H9 (cell line): ENCODE data around the gene VPS45. TPM values are rescaled to one million over a fixed set of nuclear protein-coding genes. Genes with fewer than 3 reads are reported as not detected.
A peak's percentile ranks its signal among the peaks of the same experiment; 100 is the strongest.

Experiments
- DNase-seq: peaks from one replicate; pipeline ENCODE4 v3.0.0-alpha.2; 2017
- H2AFZ ChIP-seq: one replicate; pipeline ENCODE4 v1.6.1; 2013; ENCODE audit warnings: mild to moderate bottlenecking, low read length, control low read depth, moderate library complexity
- H2AK5ac ChIP-seq: 2 replicates; pipeline ENCODE4 v1.6.1; 2013; ENCODE audit warnings: low read length, control low read depth, mixed read lengths; ENCODE audit not compliant: insufficient read length
- H2BK120ac ChIP-seq: one replicate; pipeline ENCODE4 v1.6.1; 2013; ENCODE audit warnings: low read depth, mild to moderate bottlenecking, low read length, control low read depth, inconsistent platforms; ENCODE audit not compliant: poor library complexity, severe bottlenecking
- H2BK12ac ChIP-seq: 2 replicates; pipeline ENCODE4 v1.6.1; 2013; ENCODE audit warnings: low read length, control low read depth, mixed read lengths, low read depth; ENCODE audit not compliant: insufficient read length
- H2BK15ac ChIP-seq: 2 replicates; pipeline ENCODE4 v1.6.1; 2013; ENCODE audit warnings: low read depth, low read length, control low read depth
- H2BK20ac ChIP-seq: one replicate; pipeline ENCODE4 v1.6.1; 2013; ENCODE audit warnings: low read depth, mild to moderate bottlenecking, low read length, control low read depth, inconsistent platforms; ENCODE audit not compliant: poor library complexity, severe bottlenecking
- H2BK5ac ChIP-seq: 2 replicates; pipeline ENCODE4 v1.6.1; 2013; ENCODE audit warnings: low read length, control low read depth, mixed read lengths; ENCODE audit not compliant: insufficient read length
- H3K14ac ChIP-seq: 2 replicates; pipeline ENCODE4 v1.6.1; 2013; ENCODE audit warnings: low read length, control low read depth; ENCODE audit not compliant: insufficient read depth
- H3K18ac ChIP-seq: 2 replicates; pipeline ENCODE4 v1.6.1; 2013; ENCODE audit warnings: low read depth, mild to moderate bottlenecking, mixed read lengths, low read length, control low read depth; ENCODE audit not compliant: insufficient read length
- H3K23ac ChIP-seq: 2 replicates; pipeline ENCODE4 v1.6.1; 2013; ENCODE audit warnings: low read length, control low read depth, mixed read lengths, low read depth; ENCODE audit not compliant: insufficient read length
- H3K23me2 ChIP-seq: 2 replicates; pipeline ENCODE4 v1.6.1; 2013; ENCODE audit warnings: low read depth, mild to moderate bottlenecking, mixed read lengths, low read length, control low read depth; ENCODE audit not compliant: insufficient read length, poor library complexity, severe bottlenecking
- H3K27ac ChIP-seq: 2 replicates; pipeline ENCODE4 v1.5.1; 2013; ENCODE audit warnings: low read length, control low read depth, mixed read lengths, low read depth; ENCODE audit not compliant: insufficient read length
- H3K27me3 ChIP-seq: 2 replicates; pipeline ENCODE4 v1.6.1; 2013; ENCODE audit warnings: low read length, control low read depth, inconsistent platforms; ENCODE audit not compliant: insufficient read depth
- H3K4ac ChIP-seq: 2 replicates; pipeline ENCODE4 v1.6.1; 2013; ENCODE audit warnings: low read depth, mild to moderate bottlenecking, control low read depth, inconsistent platforms, low read length, moderate library complexity
- H3K4me1 ChIP-seq: 2 replicates; pipeline ENCODE4 v1.6.1; 2013; ENCODE audit warnings: low read length, control low read depth, inconsistent platforms; ENCODE audit not compliant: insufficient read depth
- H3K4me2 ChIP-seq: 2 replicates; pipeline ENCODE4 v1.6.1; 2013; ENCODE audit warnings: low read length, control low read depth, mixed read lengths; ENCODE audit not compliant: insufficient read length, insufficient read depth
- H3K56ac ChIP-seq: 2 replicates; pipeline ENCODE4 v1.6.1; 2013; ENCODE audit warnings: low read depth, mild to moderate bottlenecking, mixed read lengths, low read length, control low read depth; ENCODE audit not compliant: insufficient read length
- H3K79me1 ChIP-seq: 2 replicates; pipeline ENCODE4 v1.6.1; 2013; ENCODE audit warnings: low read depth, mild to moderate bottlenecking, moderate library complexity, low read length, control low read depth, inconsistent platforms; ENCODE audit not compliant: insufficient read depth, poor library complexity, severe bottlenecking
- H3K79me2 ChIP-seq: 2 replicates; pipeline ENCODE4 v1.6.1; 2013; ENCODE audit warnings: low read length, control low read depth, inconsistent platforms; ENCODE audit not compliant: insufficient read depth
- H3K9ac ChIP-seq: 2 replicates; pipeline ENCODE4 v1.6.1; 2013; ENCODE audit warnings: low read length, control low read depth, mixed read lengths; ENCODE audit not compliant: insufficient read length; ENCODE audit errors: extremely low read depth
- H3K9me3 ChIP-seq: one replicate; pipeline ENCODE4 v1.6.1; 2013; ENCODE audit warnings: low read depth, low read length, inconsistent platforms; ENCODE audit not compliant: control insufficient read depth
- H3T11ph ChIP-seq: one replicate; pipeline ENCODE4 v1.6.1; 2013; ENCODE audit warnings: mild to moderate bottlenecking, low read length, control low read depth, inconsistent platforms
- H4K20me1 ChIP-seq: one replicate; pipeline ENCODE4 v1.6.1; 2013; ENCODE audit not compliant: control insufficient read depth, insufficient read length, insufficient read depth
- H4K5ac ChIP-seq: 2 replicates; pipeline ENCODE4 v1.6.1; 2013; ENCODE audit warnings: low read depth, mild to moderate bottlenecking, mixed read lengths, low read length, control low read depth; ENCODE audit not compliant: insufficient read length
- H4K8ac ChIP-seq: replicated peaks from 2 replicates; pipeline ENCODE4 v1.6.1; 2013; ENCODE audit warnings: low read length, control low read depth, mixed read lengths, low read depth; ENCODE audit not compliant: insufficient read length
- H4K91ac ChIP-seq: 2 replicates; pipeline ENCODE4 v1.6.1; 2013; ENCODE audit warnings: low read depth, mild to moderate bottlenecking, moderate library complexity, mixed read lengths, low read length, control low read depth; ENCODE audit not compliant: insufficient read length
- H3K27ac Mint-ChIP-seq, 3 experiments: 2 replicates in 2 of 3; 3 replicates in 1 of 3; pipeline ENCODE4 v1.8.0; 2020 to 2021; ENCODE audit warnings: mixed read lengths in 3 of 3, mild to moderate bottlenecking in 1 of 3, moderate library complexity in 1 of 3
- H3K27me3 Mint-ChIP-seq: 2 replicates; pipeline ENCODE4 v1.8.0; 2021; ENCODE audit warnings: low read depth, mild to moderate bottlenecking, moderate library complexity, mixed read lengths
- H3K36me3 Mint-ChIP-seq, 3 experiments: 2 replicates in 2 of 3; 3 replicates in 1 of 3; pipeline ENCODE4 v1.8.0; 2020 to 2021; ENCODE audit warnings: low read depth in 3 of 3, mixed read lengths in 3 of 3; ENCODE audit not compliant: insufficient read depth in 1 of 3
- H3K4me1 Mint-ChIP-seq, 2 experiments: 2 replicates each; pipeline ENCODE4 v1.8.0; 2020; ENCODE audit warnings: mixed read lengths in 2 of 2
- H3K4me3 Mint-ChIP-seq, 2 experiments: 2 replicates in 1 of 2; 3 replicates in 1 of 2; pipeline ENCODE4 v1.8.0; 2020 to 2021; ENCODE audit warnings: mild to moderate bottlenecking in 2 of 2, mixed read lengths in 2 of 2, moderate library complexity in 1 of 2
- H3K9me3 Mint-ChIP-seq, 2 experiments: 2 replicates in 1 of 2; 3 replicates in 1 of 2; pipeline ENCODE4 v1.8.0; 2020; ENCODE audit warnings: mild to moderate bottlenecking in 2 of 2, mixed read lengths in 2 of 2, moderate library complexity in 1 of 2
- CTCF ChIP-seq: fragments of 200-600 bp; sonication (generic); conservative IDR thresholded peaks from 3 replicates; pipeline ENCODE4 v1.8.0; 2021; ENCODE audit warnings: antibody characterized with exemption, mild to moderate bottlenecking
- WGBS: extraction: QIAGEN DNeasy Blood & Tissue Kit; methylation state at CpG from one replicate; pipeline ENCODE4 v1.1.7; 2013; ENCODE audit warnings: missing lambda C conversion rate, low lambda C conversion rate, mixed read lengths; ENCODE audit not compliant: insufficient read length; ENCODE audit errors: extremely low coverage; 5-methylcytosine and 5-hydroxymethylcytosine counted together
- total RNA-seq: library from RNA; stranded (reverse); gene quantifications from 2 replicates; pipeline ENCODE4 v1.2.1, GENCODE V29; 2021

Gene VPS45
- total RNA-seq, 1 experiment from 2014 or later: 31.8 TPM

DNA sequence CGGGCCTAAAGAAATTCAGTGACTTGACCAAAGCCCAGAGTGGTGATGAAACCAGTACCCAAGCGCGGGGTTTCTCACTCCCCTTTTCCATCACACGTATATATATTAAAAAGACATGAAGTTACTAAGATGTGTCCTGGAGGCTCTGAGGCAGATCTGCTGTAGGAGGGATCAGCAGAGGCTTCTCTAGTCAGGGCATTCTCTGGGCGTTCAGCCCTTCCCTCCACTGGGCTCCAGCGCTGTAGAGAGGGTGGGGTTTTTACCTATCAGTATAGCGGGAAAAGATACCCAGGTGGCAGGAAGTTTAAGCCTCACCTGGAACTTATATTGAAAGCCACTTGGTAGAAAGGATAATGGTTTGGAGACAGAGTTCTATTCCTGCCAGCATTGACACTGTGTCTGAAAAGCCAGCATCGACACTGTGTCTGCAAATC, 81.3 kb downstream of the VPS45 start:
- peaks cover 13 to 18% (median 14%) of the 10 kb centered on the region in 3 experiments for H3K36me3 Mint-ChIP-seq
- H3K9me3 Mint-ChIP-seq: peaks cover 0 to 2% of the 10 kb centered on the region in 2 experiments; a peak in 1 of 5 replicates
- Histone ChIP-seq H2BK12ac (no peak overlapping the region), H3K27me3 (no peaks in the 10 kb centered on the region; the same call in 1 of the 2 replicates), H2BK120ac (no peak overlapping the region), H3K9me3 (no peaks in the 10 kb centered on the region), H2BK5ac (no peak overlapping the region), H3K79me1 (no peaks in the 10 kb centered on the region), H3K4me2 (peak overlapping the region; percentile 74), H3K9ac (no peak overlapping the region), H3K23ac (no peak overlapping the region), H3K27ac (no peak overlapping the region), H3T11ph (no peak overlapping the region), H4K8ac (no peak overlapping the region), H3K23me2 (peaks cover 17% of the 10 kb centered on the region), H4K20me1 (no peaks in the 10 kb centered on the region), H3K4me1 (peaks cover 4% of the 10 kb centered on the region; the same call in 1 of the 2 replicates), H3K79me2 (0 out of 2 replicates have a peak, but pooled peaks cover 4% of the 10 kb centered on the region), H3K56ac (no peak overlapping the region), H3K18ac (no peak overlapping the region), H3K4ac (no peak overlapping the region; the same call in 1 of the 2 replicates), H2AFZ (no peak overlapping the region), H4K91ac (no peak overlapping the region), H2BK15ac (no peak overlapping the region), H2AK5ac (no peak overlapping the region), H4K5ac (no peak overlapping the region), H2BK20ac (no peak overlapping the region), H3K14ac (no peak overlapping the region)
- H3K27ac Mint-ChIP-seq: peak overlapping the region in 1 of 3 experiments; percentile 82; a peak in 1 of 7 replicates
- no peak for TF ChIP-seq CTCF
- H3K4me3 Mint-ChIP-seq: peak overlapping the region; percentile 86 to 92
- DNase-seq: no peak
- peaks cover 10% of the 10 kb centered on the region for H3K27me3 Mint-ChIP-seq
- WGBS: no CpG with 5 or more reads among the region's 8 CpGs
- H3K4me1 Mint-ChIP-seq: peaks cover 28 to 31% of the 10 kb centered on the region in 2 experiments
